ENCODE data around the gene NFIA.

NFIA gene

DNA sequence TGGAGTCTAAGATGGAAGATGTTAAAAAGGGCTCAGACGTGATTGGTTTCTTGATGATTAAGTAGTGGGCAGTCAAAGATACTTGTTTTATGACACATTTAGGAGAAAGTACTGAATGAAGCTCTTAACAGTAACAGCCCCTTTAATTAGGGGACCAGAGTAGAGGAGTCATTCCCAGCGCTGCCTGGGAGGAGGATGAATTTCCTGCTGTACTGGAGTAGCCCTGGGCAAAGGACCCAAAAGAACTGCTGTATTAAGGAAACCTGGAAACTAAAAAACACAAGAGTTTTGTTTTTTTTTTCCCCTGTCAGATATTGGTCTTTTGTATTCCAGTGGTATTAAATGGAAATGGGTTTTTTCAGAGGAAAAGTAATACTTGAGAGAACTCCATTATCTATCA lies 126.5 kb downstream of the NFIA start:
- DNase-seq: no peak

DNA sequence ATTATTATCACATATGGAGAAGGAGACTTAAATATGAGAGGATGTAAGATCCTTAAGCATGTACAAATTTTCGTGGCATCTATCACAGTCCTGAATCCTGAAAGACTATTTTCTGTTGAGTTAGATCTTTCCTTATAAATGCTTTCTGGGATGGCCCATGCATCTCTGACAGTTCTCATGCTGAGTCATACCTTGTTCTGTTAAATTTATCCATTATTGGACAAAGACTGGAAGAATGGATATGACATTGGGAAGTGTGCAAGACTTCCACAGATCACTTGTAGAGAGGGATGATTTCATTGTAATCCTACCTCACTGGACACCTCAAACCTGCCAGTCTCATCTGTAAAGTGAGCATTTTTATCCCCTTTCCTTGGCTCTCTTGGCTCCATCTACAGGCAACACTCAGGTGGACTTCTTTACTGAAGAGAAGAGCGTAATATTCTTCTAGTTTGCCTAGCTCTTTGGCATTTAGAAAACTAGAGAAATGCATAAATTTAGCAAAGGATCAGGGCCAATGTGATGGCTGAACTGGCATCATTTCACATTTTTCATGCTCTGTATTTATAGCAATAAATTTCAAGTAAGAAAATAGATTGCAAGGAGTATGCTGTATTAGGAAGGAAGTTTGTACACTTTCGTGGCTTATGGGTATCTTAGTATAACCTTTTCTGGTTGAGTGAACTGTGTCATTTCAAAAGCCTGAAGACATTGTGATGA lies 128.2 kb downstream of the NFIA start:
- no peak for DNase-seq

DNA sequence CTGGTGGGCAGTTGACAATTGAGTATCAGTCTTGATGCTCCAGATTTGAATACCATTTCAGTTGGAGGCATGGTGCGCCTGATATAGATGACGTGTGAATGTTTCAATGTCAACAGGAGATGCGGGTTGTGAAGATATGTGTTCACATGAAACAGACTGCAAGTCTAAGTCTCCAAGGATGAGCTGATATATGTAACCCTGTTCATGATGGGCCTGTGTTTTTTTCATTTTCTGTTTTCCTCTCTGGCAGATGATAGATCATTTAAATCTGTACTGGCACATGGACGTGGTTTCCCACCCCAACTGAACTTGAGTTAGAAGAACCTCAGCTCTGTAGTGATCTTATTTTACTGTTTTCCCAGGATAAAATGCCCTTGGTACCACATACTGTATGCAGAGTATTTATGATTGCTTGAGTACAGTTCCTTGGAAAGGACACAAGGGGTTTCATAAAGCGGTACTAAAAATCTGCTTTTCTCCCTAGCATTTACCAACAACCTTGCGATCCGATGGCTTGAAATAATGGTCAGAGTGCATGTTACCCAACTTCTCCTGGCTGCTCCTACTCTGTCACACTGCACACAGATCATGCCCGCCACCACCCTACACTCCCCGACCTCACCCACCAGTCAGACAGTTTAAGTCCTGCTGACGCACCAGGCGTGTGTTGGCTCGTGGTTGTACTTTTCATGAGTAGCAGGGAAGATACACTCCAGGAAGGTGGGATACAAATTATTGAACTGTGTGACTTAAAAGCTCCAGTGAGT lies 131.1 kb downstream of the NFIA start:
- DNase-seq: no peak

DNA sequence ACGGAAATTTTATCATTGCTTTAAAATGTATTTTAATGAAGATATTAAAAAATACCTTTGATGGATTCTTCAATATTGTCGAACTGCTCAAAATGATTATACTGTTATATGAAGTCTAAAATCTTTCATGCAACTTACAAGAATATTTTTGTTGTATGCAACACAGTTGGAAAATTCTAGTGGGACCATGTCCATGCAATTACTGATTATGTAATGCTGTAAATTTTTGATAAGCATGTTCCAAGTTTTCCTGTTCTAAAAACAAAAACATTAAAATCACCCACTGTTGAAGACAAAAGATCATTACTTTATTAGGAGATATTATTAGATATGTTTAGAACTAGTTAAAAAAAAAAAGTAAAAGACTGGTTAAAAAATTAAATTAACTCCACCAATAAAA lies 132.8 kb downstream of the NFIA start:
- no peak for DNase-seq

DNA sequence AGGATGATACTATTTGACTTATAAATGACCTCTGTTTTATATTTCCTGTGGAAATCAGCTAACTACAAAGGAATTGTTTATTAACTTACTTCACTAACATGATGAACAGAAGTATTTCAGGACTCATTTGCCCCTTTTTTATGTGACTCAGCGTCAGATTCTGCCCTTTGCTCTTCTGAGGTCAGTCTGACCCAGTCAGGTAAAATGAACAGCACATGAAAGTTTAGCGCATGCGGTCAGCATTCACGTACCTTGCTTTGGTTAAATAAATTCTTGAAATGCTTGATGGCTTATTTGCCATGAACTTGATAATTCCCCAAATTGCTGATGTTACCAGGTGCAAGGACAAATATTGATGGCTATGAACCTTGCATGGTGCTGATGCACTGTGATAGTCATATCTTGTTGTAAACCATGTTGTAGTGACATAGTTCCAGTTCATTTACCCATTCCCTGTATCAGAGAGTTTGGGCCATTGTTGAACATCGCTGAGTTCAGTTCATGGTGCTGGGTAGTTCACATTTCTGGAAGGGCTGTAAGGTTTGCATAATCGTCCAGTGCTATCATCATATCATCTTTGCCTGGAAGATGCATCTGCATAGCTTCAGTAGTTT lies 133.4 kb downstream of the NFIA start:
- no peak for DNase-seq

DNA sequence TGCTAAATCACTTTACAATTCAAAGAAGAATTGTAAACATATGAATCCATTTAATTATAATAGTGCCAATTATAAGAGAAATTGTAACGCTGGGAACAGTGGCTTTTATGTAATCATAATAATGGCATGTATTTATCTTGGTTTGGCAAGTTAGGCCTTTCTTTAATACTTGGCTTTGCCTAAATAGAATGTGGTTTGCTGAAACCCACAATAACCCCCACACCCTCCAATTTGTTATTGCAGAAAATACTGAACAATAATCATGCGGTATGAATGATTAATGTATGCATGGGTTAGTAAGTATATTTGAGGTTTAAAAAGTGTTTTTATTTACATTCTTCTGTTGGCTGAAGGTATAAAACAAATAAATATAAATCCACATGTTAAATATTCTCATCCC lies 138.2 kb downstream of the NFIA start:
- DNase-seq: no peak

DNA sequence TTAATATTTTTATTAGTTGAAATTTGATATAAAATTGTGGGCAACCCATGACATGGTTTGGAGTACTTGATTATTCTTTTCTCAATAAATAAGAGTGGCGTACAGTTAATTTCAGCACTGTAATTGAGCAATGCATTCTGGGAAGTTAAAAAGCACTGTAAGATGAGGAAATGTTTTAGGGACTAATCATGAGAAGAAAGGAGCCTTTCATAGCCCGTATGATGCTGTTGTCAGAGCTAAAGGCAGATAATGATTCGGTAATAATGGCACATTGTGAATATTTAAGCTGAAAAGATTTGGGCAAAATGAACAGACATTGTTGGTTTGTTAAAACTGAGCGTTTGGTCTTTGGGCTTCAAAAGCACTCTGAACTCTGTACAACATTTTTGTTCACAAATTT lies 139.3 kb downstream of the NFIA start:
- DNase-seq: no peak

DNA sequence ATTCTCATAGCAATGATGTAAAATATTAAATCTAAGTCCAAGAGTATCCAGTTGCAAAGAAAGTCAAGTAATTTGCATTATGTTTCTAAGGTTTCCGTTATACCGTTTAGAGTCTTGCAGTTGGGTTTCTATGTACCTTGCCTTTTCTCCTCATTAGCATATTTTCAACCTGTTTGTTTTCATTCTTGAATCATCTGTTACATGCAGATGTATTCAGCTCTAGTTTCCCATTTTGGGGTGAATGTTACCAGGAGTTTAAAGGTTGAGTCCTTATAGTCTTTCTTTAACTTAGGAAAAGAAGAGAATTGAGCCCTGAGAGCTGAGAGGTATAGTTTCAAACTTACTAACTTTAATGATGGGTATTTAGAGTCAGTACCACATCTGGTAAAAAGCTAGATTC lies 139.9 kb downstream of the NFIA start:
- DNase-seq: no peak

DNA sequence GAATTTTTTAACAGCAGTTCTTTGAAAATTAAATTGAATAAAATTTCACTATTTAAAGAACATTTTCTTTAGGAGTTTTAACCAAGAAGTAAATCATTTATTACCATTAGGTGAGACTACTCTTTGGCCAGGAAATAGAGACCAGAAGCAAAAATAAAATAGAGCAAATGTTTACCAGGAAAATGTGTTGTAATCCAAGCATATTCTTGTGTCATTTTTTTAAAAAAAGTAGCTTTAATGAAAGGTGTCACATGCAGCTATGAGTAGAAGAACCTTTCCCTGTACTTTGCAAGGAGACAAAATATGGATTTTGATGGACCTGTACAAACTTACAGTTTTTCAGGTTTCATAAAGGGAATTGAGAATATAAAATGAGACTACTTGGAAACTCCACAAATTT lies 140.8 kb downstream of the NFIA start:
- DNase-seq: no peak

DNA sequence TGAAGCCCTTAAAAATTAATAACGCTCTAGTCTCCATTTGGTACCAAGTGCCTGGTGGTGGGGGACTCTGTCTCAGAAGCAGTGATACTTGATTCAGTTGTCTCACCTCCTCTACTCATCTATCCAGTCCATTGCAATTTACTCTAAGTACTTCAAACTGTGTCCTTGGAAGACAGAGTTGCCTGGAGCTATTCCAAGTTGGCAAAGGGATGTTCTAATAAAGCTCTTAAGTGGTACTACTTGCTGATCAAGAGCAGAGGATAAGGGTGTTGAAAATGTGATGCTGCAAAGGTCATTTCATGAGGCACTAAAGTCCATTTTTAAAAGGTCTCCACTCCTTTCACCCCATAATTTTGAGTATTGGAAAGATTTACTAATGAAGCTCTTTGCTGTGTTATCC lies 142.2 kb downstream of the NFIA start:
- DNase-seq: no peak

DNA sequence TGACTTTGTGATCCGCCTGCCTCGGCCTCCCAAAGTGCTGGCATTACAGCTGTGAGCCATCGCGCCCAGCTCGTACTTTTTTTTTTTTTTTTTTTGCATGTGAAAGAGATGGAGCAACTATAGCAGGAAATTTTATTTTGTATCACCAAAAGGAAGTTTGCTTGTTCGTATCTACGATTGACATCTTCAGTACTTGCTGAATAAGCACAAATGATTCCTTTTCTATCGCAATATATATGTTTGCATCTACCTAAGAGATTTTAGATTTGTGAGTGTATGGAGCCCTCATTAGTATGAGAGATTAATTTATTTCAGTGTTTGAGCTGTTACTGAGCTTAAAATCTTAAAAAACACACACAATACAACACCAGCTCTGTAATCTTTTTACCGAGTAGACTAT lies 143.1 kb downstream of the NFIA start:
- DNase-seq: no peak

DNA sequence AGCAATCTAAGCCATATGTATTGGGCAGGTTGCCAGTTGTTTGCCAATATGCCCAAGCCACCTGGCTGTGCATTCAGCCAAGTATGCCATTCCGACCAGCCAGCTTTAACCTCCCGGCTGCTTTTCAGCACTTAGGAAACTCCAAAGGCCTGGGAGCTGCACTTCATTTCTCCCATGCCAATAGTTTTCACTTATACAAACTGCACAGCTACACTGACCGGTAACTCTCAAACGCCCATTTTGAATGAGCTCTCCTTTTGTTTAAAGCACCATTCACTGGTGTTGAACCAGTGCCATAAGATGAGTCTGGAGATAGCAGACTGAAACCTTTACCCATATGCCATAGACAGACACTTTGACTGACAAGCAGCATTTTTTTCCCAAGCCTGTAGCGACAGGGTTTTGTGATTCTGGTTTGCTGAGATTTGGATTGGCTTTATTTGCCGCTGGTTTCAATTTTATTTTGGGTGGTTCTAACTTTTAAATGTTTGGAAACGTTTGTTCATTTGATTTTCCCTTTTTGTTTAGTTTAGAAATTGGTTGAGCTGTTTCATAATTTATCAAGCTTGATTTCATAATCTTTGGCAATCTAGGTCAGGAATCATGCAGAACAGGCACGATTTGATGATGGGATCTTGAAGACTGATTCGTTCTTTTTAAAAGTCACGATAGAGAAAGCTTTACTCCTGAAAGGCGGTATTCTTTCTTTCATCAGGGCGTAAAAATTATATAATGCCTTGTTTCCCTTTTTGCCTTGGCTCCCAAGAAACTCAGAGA lies 144.6 kb downstream of the NFIA start:
- peak in 1 of 56 donors; percentile 17 for DNase-seq

DNA sequence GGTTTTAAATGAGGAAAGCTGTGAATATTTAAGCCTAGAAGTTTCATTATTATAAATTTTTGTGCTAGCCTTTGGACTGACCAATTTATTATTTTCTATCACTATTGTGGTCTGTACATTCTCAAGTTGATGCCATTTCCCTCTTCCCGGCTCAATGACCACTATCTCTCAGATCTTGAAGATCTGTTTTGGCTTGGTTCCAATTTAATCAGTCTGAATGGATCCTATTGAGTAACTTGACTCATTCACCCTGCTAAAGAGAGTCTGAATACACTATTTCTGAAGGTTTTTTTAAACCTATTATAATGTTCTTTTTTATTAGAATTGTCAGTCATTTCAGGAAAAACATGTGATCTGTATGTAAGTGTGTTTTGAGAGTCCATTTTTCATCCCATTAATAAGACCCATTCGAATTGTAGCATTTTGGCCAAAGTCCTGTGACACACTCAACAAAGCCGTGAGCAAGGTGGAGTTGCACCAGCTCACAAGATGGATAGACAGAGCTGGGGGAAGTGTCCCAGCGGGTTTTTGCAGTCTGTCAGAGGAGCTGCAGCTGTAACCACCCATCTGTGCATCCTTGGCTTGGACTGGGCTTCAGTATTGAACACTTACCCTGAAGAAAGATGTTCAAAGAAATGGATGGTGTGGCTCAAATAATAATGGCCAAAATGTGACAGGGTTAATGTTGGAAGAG lies 145.6 kb downstream of the NFIA start:
- peak in 1 of 56 donors; percentile 44 for DNase-seq

DNA sequence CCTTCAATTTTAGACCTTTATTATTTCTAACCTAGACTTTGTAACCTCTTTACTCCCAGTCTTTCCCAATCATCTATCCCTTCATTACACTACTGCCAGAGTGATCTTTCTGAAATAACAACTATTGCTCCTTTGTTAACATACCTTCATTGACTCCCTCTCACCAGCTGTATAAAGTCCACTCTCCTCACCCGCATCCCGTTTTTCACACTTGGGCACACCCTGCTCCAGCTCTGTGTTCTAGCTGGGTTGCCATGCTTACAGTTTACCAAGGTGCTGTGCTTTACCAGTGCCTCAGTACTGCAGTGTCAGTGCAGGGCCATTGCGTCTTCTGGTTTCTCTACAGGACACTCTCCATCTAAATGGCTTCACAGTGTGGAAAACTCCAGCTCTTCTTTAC lies 148.2 kb downstream of the NFIA start:
- no peak for DNase-seq

DNA sequence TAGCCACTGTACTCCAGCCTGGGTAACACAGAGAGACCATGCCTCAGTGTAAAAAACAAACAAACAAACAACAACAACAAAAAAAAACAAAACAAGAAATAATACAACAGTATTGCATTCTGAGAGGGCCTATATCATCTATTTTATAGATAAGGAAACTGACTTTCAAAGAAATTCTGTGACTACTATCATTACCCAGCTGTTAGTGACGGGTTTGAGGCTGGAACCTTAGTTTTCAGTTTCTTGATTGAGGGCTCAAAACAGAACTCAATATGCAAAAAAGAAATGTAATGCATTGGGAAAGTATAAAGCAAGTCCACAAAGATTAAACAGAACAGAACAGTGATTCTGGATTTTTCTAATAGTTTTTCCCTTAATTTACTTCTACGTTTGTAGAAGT lies 149.4 kb downstream of the NFIA start:
- DNase-seq: no peak

DNA sequence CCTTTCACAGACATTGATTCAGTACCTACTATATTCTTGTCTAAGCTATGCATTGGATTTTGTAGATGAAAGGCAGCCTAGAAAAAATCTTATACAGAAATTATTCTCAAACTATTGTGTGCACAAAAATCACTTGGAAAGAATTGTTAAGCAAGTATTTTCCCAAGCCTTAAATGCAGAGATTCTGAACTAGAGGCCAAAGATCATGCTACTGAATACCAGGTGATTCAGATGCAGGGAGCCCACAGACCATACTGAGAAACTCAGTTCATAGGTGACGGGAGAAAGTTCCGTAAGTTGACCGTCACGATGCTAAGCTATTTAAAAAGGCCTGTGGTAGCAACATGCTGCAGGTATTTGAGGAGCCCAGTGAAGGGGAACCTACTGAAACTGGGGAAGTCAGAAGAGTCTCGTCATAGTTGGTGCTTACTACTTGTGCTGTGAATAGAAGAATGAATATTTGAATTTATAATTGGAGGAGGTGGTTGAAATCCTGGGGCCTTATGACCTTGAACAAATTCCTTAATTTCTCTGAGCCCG lies 150.8 kb downstream of the NFIA start:
- no peak for DNase-seq

DNA sequence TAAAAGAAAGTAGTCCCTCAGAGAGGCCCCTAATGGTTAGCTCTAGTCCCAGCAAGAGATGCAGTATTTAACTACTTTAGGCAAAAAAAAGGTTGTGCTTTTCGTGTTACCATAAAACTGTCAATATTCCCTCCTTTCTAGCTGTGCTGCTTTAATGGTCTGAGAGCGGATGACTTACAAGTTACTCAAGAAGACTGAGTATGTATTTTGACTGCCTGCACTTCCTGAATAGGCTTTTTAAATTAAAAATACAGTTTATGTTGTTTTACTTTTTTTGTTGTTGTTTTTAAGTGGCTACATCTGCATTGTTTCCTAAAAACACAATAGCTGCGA lies 152.2 kb downstream of the NFIA start:
- no peak for DNase-seq

DNA sequence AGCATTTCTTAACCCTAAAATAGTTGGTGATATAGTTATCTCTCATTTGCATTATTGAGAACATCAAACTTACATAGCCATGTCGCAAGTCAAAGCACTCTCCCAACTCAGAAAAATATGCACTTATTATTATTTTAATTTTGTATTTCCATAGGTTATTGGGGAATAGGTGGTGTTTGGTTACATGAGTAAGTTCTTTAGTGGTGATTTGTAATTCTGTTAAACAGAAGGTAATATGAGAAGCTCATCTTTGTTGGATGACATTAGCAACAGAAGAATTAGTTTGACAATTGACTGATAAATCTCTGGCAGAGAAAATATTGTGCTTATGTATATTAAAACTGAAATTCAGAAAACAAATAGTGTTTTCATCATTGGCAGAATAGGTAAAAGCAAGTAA lies 154.8 kb downstream of the NFIA start:
- no peak for DNase-seq

DNA sequence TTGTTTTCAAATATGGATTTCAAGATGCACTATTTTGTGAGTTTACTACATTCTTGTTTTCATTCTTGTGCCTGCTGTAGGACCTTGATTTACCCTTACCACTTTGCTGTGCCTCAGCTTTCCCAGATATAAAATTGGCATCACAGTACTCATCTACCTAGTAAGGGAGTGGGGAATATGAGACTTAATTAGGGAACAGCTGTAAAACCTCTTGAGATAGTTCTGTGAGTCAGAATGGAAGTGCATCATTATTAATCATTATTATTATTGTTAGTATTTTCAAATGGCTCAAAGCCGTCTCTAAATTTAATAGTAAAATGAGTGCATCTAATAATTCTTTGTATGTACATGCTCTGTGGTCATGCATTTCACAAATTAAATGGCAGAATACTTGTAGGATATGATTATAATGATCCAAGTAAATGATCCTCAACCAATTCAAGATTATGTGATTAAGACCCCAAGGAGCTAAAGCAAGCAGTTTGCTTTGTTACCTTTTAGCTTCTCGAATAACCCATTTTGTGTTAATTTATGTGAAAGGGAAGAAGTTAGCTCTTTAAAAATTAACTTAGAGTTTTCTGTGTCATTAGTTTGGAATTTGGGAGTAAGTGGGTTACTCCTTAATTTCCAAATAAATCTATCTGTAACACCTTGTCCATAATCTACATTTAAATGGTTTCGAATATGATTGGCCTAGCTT lies 155.4 kb downstream of the NFIA start:
- DNase-seq: no peak

DNA sequence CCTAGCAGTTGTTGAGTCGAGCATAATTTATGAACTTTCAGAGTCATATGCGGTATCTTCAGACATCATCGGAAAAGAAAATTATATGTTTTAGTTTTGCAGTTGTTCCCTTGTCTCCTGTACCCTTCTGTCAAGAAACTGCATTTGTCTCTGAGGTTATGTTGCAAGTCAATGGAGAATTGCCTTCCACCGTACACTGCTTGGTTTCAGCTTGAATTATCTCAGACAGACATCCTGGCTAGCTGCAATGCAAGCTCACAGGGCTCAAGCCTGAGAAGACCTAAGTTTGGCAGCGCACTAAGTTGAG lies 156.0 kb downstream of the NFIA start:
- DNase-seq: no peak

DNA sequence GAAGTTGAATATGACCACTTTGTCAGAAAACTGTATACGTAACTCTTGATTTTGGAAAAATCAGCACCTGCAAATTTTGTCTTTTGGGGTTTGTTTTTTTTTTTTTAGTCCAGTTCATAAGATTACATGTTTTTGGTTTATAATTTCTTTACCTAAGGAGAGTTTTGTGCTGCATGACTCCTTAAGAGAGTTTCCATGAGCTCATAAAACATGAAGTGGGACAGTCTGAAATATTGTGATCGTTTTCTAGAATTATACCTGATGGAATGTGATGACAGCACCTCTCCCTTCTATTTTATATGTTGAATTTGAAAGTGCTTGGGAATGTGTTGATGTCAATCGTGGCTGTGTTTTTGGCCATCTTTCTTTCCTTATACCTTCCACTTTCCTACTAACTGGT lies 158.5 kb downstream of the NFIA start:
- DNase-seq: no peak

Data from nucleus accumbens (tissue), 56 donors.